Measurements from ENCODE around the gene DLEC1.

DNA sequence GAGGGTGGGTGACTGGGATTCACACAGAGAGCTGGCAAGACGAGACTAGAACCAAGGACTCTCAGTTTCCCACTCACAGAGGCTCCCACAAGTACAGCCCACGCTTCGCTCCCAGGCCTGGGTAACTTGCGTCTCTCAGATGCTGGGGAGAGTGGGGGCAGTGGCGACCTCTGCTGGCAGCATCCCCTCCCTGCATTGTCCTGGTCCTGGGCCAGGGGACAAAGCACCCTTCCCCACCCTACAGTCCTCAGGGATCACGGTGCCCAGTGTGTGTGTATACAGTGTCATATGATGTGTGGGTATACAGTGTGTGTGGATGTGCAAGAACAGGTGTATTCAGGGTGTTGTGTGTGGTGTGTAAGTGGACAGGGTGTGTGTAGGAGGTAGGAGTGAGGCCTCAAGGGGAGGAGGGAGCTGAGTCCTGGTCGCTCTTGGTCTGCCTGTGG is 35.6 kb upstream of the DLEC1 start:
- TF ChIP-seq AFF4 (CRISPR knock-in tag; IDR thresholded peaks at IDR 0.05; ENCODE audit: borderline replicate concordance): no peak
- TF ChIP-seq ESRRA (CRISPR knock-in tag; IDR thresholded peaks at IDR 0.05; ENCODE audit: borderline replicate concordance): no peak
- TF ChIP-seq, protein P1, sequence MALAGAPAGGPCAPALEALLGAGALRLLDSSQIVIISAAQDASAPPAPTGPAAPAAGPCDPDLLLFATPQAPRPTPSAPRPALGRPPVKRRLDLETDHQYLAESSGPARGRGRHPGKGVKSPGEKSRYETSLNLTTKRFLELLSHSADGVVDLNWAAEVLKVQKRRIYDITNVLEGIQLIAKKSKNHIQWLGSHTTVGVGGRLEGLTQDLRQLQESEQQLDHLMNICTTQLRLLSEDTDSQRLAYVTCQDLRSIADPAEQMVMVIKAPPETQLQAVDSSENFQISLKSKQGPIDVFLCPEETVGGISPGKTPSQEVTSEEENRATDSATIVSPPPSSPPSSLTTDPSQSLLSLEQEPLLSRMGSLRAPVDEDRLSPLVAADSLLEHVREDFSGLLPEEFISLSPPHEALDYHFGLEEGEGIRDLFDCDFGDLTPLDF (CRISPR knock-in tag; IDR thresholded peaks at IDR 0.05): no peak
- peak; percentile 83 for TF ChIP-seq CTCF (IDR thresholded peaks at IDR 0.05)

All from WTC11 (cell line).